Measurements from ENCODE around the gene CALD1. TPM values are rescaled to one million over a fixed set of nuclear protein-coding genes. Genes with fewer than 3 reads are reported as not detected.

The CALD1 gene
- total RNA-seq, 6 experiments from 2014 or later: 1,066 to 1,726 (median 1,102) TPM

GRCh38 chr7:134847851-134848588, 68.6 kb downstream of the CALD1 start:
- H3K4me1 Mint-ChIP-seq (ENCODE audit: low read depth): peaks cover 80% of the 10 kb centered on the region
- no peak overlapping the region for H3K27ac Mint-ChIP-seq
- H3K36me3 Mint-ChIP-seq (ENCODE audit: low read depth): peaks cover 84% of the 10 kb centered on the region
- no peak for DNase-seq
- H3K9me3 Mint-ChIP-seq: no peaks in the 10 kb centered on the region
- H3K4me3 Mint-ChIP-seq: no peak overlapping the region; the same call in 1 of the 2 replicates
- peaks cover 13% of the 10 kb centered on the region for H3K27me3 Mint-ChIP-seq (ENCODE audit: insufficient read depth)
- TF ChIP-seq CTCF (IDR thresholded peaks at IDR 0.05): no peak

DNA sequence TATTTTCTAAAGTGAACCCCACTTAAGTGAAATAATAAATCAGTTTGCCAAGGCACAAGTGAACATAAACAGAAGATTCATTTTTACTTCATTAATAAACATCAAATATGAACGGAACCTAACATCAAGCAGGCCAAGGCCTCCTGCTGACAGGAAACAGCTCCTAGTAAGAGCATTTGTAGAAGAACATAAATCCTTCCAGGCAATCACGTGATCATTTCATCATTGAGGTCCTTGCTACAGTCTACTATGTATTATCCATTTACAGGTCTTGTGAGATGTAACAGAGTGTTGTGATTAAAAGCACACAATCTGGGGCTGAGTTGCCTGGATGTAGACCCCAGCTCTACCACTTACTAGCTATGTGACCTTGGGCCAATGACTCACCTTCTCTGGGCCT, 70.6 kb downstream of the CALD1 start:
- Mint-ChIP-seq H3K4me3 (no peak overlapping the region), H3K36me3 (ENCODE audit: low read depth) (peaks cover 82% of the 10 kb centered on the region), H3K27ac (peak overlapping the region; percentile 57; the same call in 1 of the 2 replicates), H3K27me3 (ENCODE audit: insufficient read depth) (peaks cover 18% of the 10 kb centered on the region), H3K4me1 (ENCODE audit: low read depth) (peaks cover 83% of the 10 kb centered on the region), H3K9me3 (no peaks in the 10 kb centered on the region; the same call in 1 of the 2 replicates)
- no peak for TF ChIP-seq CTCF (IDR thresholded peaks at IDR 0.05)
- DNase-seq: no peak

DNA sequence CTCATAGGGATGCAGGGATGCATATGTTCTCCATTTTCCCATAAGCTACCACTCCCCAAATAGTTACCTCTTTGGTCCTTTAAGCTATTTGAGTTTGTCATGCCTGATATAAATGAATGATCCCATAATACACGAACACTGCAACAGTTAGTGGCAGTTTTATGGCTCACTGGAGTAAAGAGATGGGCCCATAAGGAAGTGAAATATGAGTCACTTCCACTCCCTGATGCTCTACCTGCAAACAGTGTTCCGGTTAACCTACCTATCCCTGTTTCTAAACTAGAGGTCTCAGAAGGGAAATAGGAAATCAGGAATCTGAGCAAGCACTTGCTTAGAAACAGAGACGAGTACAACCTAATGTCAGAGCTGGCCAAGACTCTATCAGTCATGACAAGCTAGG, 71.7 kb downstream of the CALD1 start:
- no peak for DNase-seq
- Mint-ChIP-seq H3K27me3 (ENCODE audit: insufficient read depth) (peaks cover 15% of the 10 kb centered on the region), H3K36me3 (ENCODE audit: low read depth) (peaks cover 82% of the 10 kb centered on the region), H3K4me1 (ENCODE audit: low read depth) (peaks cover 83% of the 10 kb centered on the region), H3K4me3 (peak overlapping the region; percentile 7; the same call in 1 of the 2 replicates), H3K9me3 (no peaks in the 10 kb centered on the region; the same call in 1 of the 2 replicates), H3K27ac (peak overlapping the region; percentile 57)
- TF ChIP-seq CTCF (IDR thresholded peaks at IDR 0.05): no peak

DNA sequence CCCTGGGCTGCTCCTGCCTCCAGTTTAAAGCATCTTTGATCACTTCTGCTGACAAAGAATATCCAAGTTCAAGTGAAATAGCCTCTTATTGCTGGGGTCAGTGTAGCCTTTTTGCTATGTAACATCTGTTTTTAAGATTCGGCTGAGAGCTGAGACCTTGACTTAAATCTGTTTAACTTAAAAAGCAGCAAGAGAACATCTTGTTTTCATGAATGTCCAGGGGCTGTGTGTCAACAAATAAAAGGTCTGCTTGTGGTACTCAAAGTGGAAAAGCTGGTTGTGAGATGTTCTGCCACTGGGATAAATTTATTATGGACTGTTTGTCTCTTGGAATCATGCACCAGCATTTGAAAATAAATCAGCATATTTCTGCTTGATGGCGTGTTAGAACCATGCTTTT, 73.2 kb downstream of the CALD1 start:
- no peaks in the 10 kb centered on the region; the same call in 1 of the 2 replicates for H3K9me3 Mint-ChIP-seq
- no peak for TF ChIP-seq CTCF (IDR thresholded peaks at IDR 0.05)
- no peak overlapping the region; the same call in 1 of the 2 replicates for H3K4me3 Mint-ChIP-seq
- peaks cover 15% of the 10 kb centered on the region for H3K27me3 Mint-ChIP-seq (ENCODE audit: insufficient read depth)
- H3K4me1 Mint-ChIP-seq (ENCODE audit: low read depth): peaks cover 81% of the 10 kb centered on the region
- DNase-seq: no peak
- H3K36me3 Mint-ChIP-seq (ENCODE audit: low read depth): peaks cover 77% of the 10 kb centered on the region
- peak overlapping the region; percentile 57 for H3K27ac Mint-ChIP-seq

- peaks cover 15% of the 10 kb centered on the region for H3K27me3 Mint-ChIP-seq (ENCODE audit: insufficient read depth)
- peaks cover 95% of the 10 kb centered on the region for H3K4me1 Mint-ChIP-seq (ENCODE audit: low read depth)
- H3K9me3 Mint-ChIP-seq: no peaks in the 10 kb centered on the region; the same call in 1 of the 2 replicates
- DNase-seq: no peak
- TF ChIP-seq CTCF (IDR thresholded peaks at IDR 0.05): no peak
- peak overlapping the region; percentile 72 for H3K4me3 Mint-ChIP-seq
- H3K27ac Mint-ChIP-seq: peak overlapping the region; percentile 81
- peaks cover 84% of the 10 kb centered on the region for H3K36me3 Mint-ChIP-seq (ENCODE audit: low read depth)
Observed at GRCh38 chr7:134854816-134855215, 75.4 kb downstream of the CALD1 start.
